Endothelial cell of umbilical vein (primary cell): ENCODE results near the gene UBAC1. TPM values are rescaled to one million over a fixed set of nuclear protein-coding genes. Genes with fewer than 3 reads are reported as not detected.

Source experiments
- BruUV-seq: library from RNA; stranded (reverse); fragments of 400-500 nt; replicated peaks from 2 replicates; lab custom pipeline; 2021; lab: Mats Ljungman, UMichigan
- CTCF ChIA-PET: fragments of 300-600, 350-600 bp; sonication (Branson Sonifier 250); formaldehyde crosslinking; loops from one replicate; lab custom pipeline; 2021; ENCODE audit warnings: antibody characterized with exemption, inconsistent platforms; lab: Charles Lee
- POLR2A ChIA-PET: fragments of 300-600, 350-600 bp; sonication (Branson Sonifier 250); formaldehyde crosslinking; loops from one replicate; lab custom pipeline; 2021; ENCODE audit warnings: antibody characterized with exemption, inconsistent platforms; lab: Charles Lee
- DNase-seq: peaks from one replicate; pipeline ENCODE4 v3.0.0-alpha.2; 2011; ENCODE audit warnings: low read depth, low spot score
- FAIRE-seq: peaks from 2 replicates; lab custom pipeline; 2011; peaks lifted over from hg19 to GRCh38; lab: Jason Lieb, UNC
- H2AFZ ChIP-seq: 2 replicates; pipeline ENCODE4 v1.6.0; 2012; ENCODE audit warnings: low read depth, low read length, control low read depth, inconsistent platforms
- H3K27ac ChIP-seq: 2 replicates; pipeline ENCODE4 v1.5.1; 2011; ENCODE audit warnings: low read depth, mild to moderate bottlenecking, control low read depth, low read length, moderate library complexity; ENCODE audit not compliant: insufficient read depth
- H3K27me3 ChIP-seq, 2 experiments: 2 replicates each; pipeline versions ENCODE4 v1.6.0 to v1.6.1; 2011; ENCODE audit warnings: low read length in 2 of 2, mixed read lengths in 1 of 2; ENCODE audit not compliant: control insufficient read depth in 2 of 2, insufficient read depth in 2 of 2
- H3K36me3 ChIP-seq, 2 experiments: 2 replicates in 1 of 2; 3 replicates in 1 of 2; pipeline ENCODE4 v1.5.1; 2011; ENCODE audit warnings: low read length in 2 of 2, mild to moderate bottlenecking in 1 of 2, moderate library complexity in 1 of 2; ENCODE audit not compliant: control insufficient read depth in 2 of 2, insufficient read depth in 2 of 2; ENCODE audit errors: extremely low read depth in 1 of 2
- H3K4me1 ChIP-seq: 3 replicates; pipeline ENCODE4 v1.5.1; 2011; ENCODE audit warnings: mild to moderate bottlenecking, low read length; ENCODE audit not compliant: control insufficient read depth, insufficient read depth; ENCODE audit errors: extremely low read depth
- H3K4me2 ChIP-seq: 2 replicates; pipeline ENCODE4 v1.6.1; 2011; ENCODE audit warnings: low read length, control low read depth, mixed read lengths; ENCODE audit not compliant: insufficient read depth
- H3K4me3 ChIP-seq, 3 experiments: fragments of 200-600 bp in 1 of 3; sonication (generic), shearing (Covaris generic) in 1 of 3; replicated peaks in 1 of 3; 2 replicates each; pipeline ENCODE4 v1.5.1; 2011 to 2016; ENCODE audit warnings: control low read depth in 3 of 3, low read length in 3 of 3, mild to moderate bottlenecking in 2 of 3, inconsistent platforms in 1 of 3, low read depth in 1 of 3, moderate library complexity in 1 of 3; ENCODE audit not compliant: insufficient read depth in 1 of 3
- H3K79me2 ChIP-seq: 2 replicates; pipeline ENCODE4 v1.6.0; 2012; ENCODE audit warnings: low read length, inconsistent platforms; ENCODE audit not compliant: control insufficient read depth, insufficient read depth
- H3K9ac ChIP-seq: replicated peaks from 2 replicates; pipeline ENCODE3; 2011; ENCODE audit warnings: low read length, control low read depth; ENCODE audit not compliant: insufficient read depth; ENCODE audit errors: extremely low read depth
- H3K9me1 ChIP-seq: replicated peaks from 3 replicates; pipeline ENCODE4 v1.6.0; 2011; ENCODE audit warnings: mild to moderate bottlenecking, low read length; ENCODE audit not compliant: control insufficient read depth, insufficient read depth; ENCODE audit errors: extremely low read depth
- H3K9me3 ChIP-seq: replicated peaks from 2 replicates; pipeline ENCODE4 v1.5.1; 2012; ENCODE audit warnings: low read length, inconsistent platforms; ENCODE audit not compliant: control insufficient read depth, insufficient read depth
- H4K20me1 ChIP-seq: replicated peaks from 2 replicates; pipeline ENCODE3; 2011; ENCODE audit warnings: mild to moderate bottlenecking, low read length; ENCODE audit not compliant: control insufficient read depth, insufficient read depth; ENCODE audit errors: extremely low read depth
- CTCF ChIP-seq, 2 donors: IDR thresholded peaks; 1 replicate in 1 of 2; 2 replicates in 1 of 2; pipeline ENCODE4 v1.5.1; 2011; ENCODE audit warnings: low read length in 2 of 2, mild to moderate bottlenecking in 2 of 2, moderate library complexity in 2 of 2, control low read depth in 1 of 2, inconsistent platforms in 1 of 2, low read depth in 1 of 2; ENCODE audit not compliant: insufficient read depth in 1 of 2; ENCODE audit errors: extremely low read depth in 1 of 2
- EZH2 ChIP-seq: IDR thresholded peaks from 2 replicates; pipeline ENCODE4 v1.6.1; 2012; ENCODE audit warnings: borderline replicate concordance, low read depth, mild to moderate bottlenecking, moderate library complexity, low read length, inconsistent platforms; ENCODE audit not compliant: severe bottlenecking
- FOS ChIP-seq: IDR thresholded peaks from 2 replicates; pipeline ENCODE4 v1.6.1; 2011; ENCODE audit warnings: mild to moderate bottlenecking, low read length, moderate library complexity, borderline replicate concordance; ENCODE audit not compliant: insufficient read depth
- GATA2 ChIP-seq: IDR thresholded peaks from 2 replicates; pipeline ENCODE4 v1.7.0; 2011; ENCODE audit warnings: low read depth, mild to moderate bottlenecking, moderate library complexity, mixed read lengths, low read length; ENCODE audit not compliant: insufficient read length, insufficient read depth
- JUN ChIP-seq: IDR thresholded peaks from 2 replicates; pipeline ENCODE4 v1.6.1; 2011; ENCODE audit warnings: borderline replicate concordance, low read depth; ENCODE audit not compliant: insufficient read length, insufficient read depth
- MAX ChIP-seq: IDR thresholded peaks from 2 replicates; pipeline ENCODE4 v1.6.1; 2011; ENCODE audit not compliant: insufficient read depth, insufficient read length
- MYC ChIP-seq: IDR thresholded peaks from one replicate; pipeline ENCODE4 v1.6.1; 2011; ENCODE audit warnings: mild to moderate bottlenecking, low read depth, low read length
- POLR2A ChIP-seq: IDR thresholded peaks from 2 replicates; pipeline ENCODE4 v1.6.1; 2012; ENCODE audit warnings: low read depth, mild to moderate bottlenecking, control low read depth, low read length
- POLR2AphosphoS5 ChIP-seq: IDR thresholded peaks from 2 replicates; pipeline ENCODE4 v1.6.1; 2012; ENCODE audit warnings: low read depth, mild to moderate bottlenecking, control low read depth, low read length, moderate library complexity; ENCODE audit not compliant: insufficient read depth
- dilution Hi-C: fragments of 300-500 bp; cut with MboI; formaldehyde crosslinking; loops from one replicate; pipeline ENCODE4 v1.15.0; 2019; ENCODE audit warnings: low sequenced_read_pairs; ENCODE audit not compliant: extremely low pct_ligation_motif_present
- intact Hi-C: fragments of 100-400 bp; cut with micrococcal nuclease; formaldehyde crosslinking; loops from one replicate; pipeline ENCODE4 v1.10.0; 2022
- polyA plus RNA-seq, 4 experiments: library from polyadenylated mRNA; depleted of rRNA in 3 of 4; stranded (reverse) in 3 of 4; unstranded in 1 of 4; fragments of >200 nt; gene quantifications; 2 replicates each; pipeline versions ENCODE4 v1.2.1 to v1.2.3, GENCODE V29; 2011 to 2012; ENCODE audit warnings: missing spikeins in 1 of 4
- total RNA-seq: library from RNA; stranded (reverse); gene quantifications from 2 replicates; pipeline ENCODE4 v1.2.3, GENCODE V29; 2021

The UBAC1 gene
- total and polyA plus RNA-seq, 2 donors (not counting 3 experiments of a cell fraction or from before 2014, with no cell fraction given), result 39.5 to 56.7 TPM

GRCh38 chr9:135948968-135949367 lies 12.2 kb downstream of the UBAC1 start:
- H3K79me2 ChIP-seq, result no peaks in the 10 kb centered on the region
- no peak overlapping the region for H3K4me2 ChIP-seq
- intact Hi-C loops, result no loop called here
- H3K4me1 ChIP-seq, result no peaks in the 10 kb centered on the region
- no peak overlapping the region for H3K9ac ChIP-seq
- dilution Hi-C loops, result no loop called here
- DNase-seq (no peak), FAIRE-seq (no peak)
- H3K9me3 ChIP-seq, result no peaks in the 10 kb centered on the region
- H4K20me1 ChIP-seq, result no peaks in the 10 kb centered on the region
- no TSS peak for BruUV-seq
- ChIA-PET POLR2A (no interaction called here), CTCF (no interaction called here)
- no peak overlapping the region for H3K27ac ChIP-seq
- no peak overlapping the region for H2AFZ ChIP-seq
- TF ChIP-seq JUN (no peak), POLR2AphosphoS5 (no peak), EZH2 (no peak), FOS (no peak), POLR2A (no peak)
- H3K36me3 ChIP-seq, result peaks cover 7 to 26% of the 10 kb centered on the region in 2 experiments
- no peaks in the 10 kb centered on the region for H3K27me3 ChIP-seq
- H3K9me1 ChIP-seq, result no peaks in the 10 kb centered on the region
- H3K4me3 ChIP-seq, result no peak overlapping the region

- H4K20me1 ChIP-seq, result no peaks in the 10 kb centered on the region
- no peak overlapping the region for H3K4me3 ChIP-seq
- no peak overlapping the region for H3K27ac ChIP-seq
- TF ChIP-seq FOS (no peak), JUN (no peak), EZH2 (no peak), POLR2AphosphoS5 (no peak), MYC (no peak), GATA2 (no peak), POLR2A (no peak), MAX (no peak), CTCF (IDR thresholded peaks at IDR 0.05; ENCODE audit: extremely low read depth in 1 of 2, insufficient read depth in 1 of 2, low read depth in 1 of 2, low read length in 2 of 2) (no peak)
- dilution Hi-C loops, result no loop called here
- POLR2A ChIA-PET, result no interaction called here
- H3K9ac ChIP-seq, result no peak overlapping the region
- H3K9me3 ChIP-seq, result no peaks in the 10 kb centered on the region
- H3K4me2 ChIP-seq, result no peak overlapping the region
- no TSS peak for BruUV-seq
- no peaks in the 10 kb centered on the region for H3K9me1 ChIP-seq
- no peak for FAIRE-seq
- intact Hi-C loops, result no loop called here
- CTCF ChIA-PET, result no interaction called here
- H3K27me3 ChIP-seq, result no peaks in the 10 kb centered on the region
- DNase-seq, result no peak
- no peak overlapping the region for H2AFZ ChIP-seq
- H3K36me3 ChIP-seq, result peaks cover 7 to 26% of the 10 kb centered on the region in 2 experiments
- no peaks in the 10 kb centered on the region for H3K4me1 ChIP-seq
- H3K79me2 ChIP-seq, result no peaks in the 10 kb centered on the region
Measured at GRCh38 chr9:135948446-135948845, 12.7 kb downstream of the UBAC1 start.
